Naive B cell (primary cell): Measurements from ENCODE around the gene PRKAG2. TPM values are rescaled to one million over a fixed set of nuclear protein-coding genes. Genes with fewer than 3 reads are reported as not detected.
A peak's percentile ranks its signal among the peaks of the same experiment; 100 is the strongest.
"Not testable (repeated sequence)": the region's sequence is repeated elsewhere in the genome, so short reads cannot be mapped to it uniquely, and the experiment has no call there.

ENCODE experiments used
- ATAC-seq, 2 donors: fragments of 150-1000 bp; cut with Tn5 transposase; 2 replicates each; pipeline ENCODE4 v1.10.0; 2021; ENCODE audit warnings: low read depth in 2 of 2, mild to moderate bottlenecking in 2 of 2, moderate library complexity in 2 of 2
- DNase-seq: peaks from one replicate; pipeline ENCODE4 v3.0.0; 2022
- H3K27ac Mint-ChIP-seq, 6 donors: one replicate each; pipeline ENCODE4 v1.8.0; 2020 to 2022; ENCODE audit warnings: mild to moderate bottlenecking in 6 of 6, mixed read lengths in 6 of 6, moderate library complexity in 5 of 6, inconsistent platforms in 2 of 6
- H3K27me3 Mint-ChIP-seq, 3 donors: one replicate each; pipeline ENCODE4 v1.8.0; 2021 to 2022; ENCODE audit warnings: mixed read lengths in 3 of 3, mild to moderate bottlenecking in 1 of 3
- H3K36me3 Mint-ChIP-seq, 2 donors: one replicate each; pipeline ENCODE4 v1.8.0; 2020 to 2022; ENCODE audit warnings: mixed read lengths in 2 of 2, inconsistent platforms in 1 of 2, mild to moderate bottlenecking in 1 of 2
- H3K4me1 Mint-ChIP-seq, 3 donors: one replicate each; pipeline ENCODE4 v1.8.0; 2020 to 2022; ENCODE audit warnings: mixed read lengths in 3 of 3, inconsistent platforms in 1 of 3, mild to moderate bottlenecking in 1 of 3, moderate library complexity in 1 of 3
- H3K4me3 Mint-ChIP-seq, 8 donors: one replicate each; pipeline ENCODE4 v1.8.0; 2020 to 2022; ENCODE audit warnings: mild to moderate bottlenecking in 8 of 8, mixed read lengths in 8 of 8, moderate library complexity in 8 of 8, inconsistent platforms in 2 of 8
- H3K9me3 Mint-ChIP-seq, 7 donors: one replicate each; pipeline ENCODE4 v1.8.0; 2020 to 2022; ENCODE audit warnings: mixed read lengths in 7 of 7, mild to moderate bottlenecking in 5 of 7, inconsistent platforms in 2 of 7, moderate library complexity in 1 of 7
- polyA plus RNA-seq, 6 donors: library from polyadenylated mRNA; unstranded; fragments of 300-500 nt; fragmentation: Illumina TruSeq; gene quantifications; one replicate each; pipeline ENCODE4 v1.2.3, GENCODE V29; 2021; ENCODE audit warnings: low read depth in 6 of 6

Gene PRKAG2
- polyA plus RNA-seq, 6 donors from 2014 or later, result 16.2 to 25.4 (median 20.0) TPM

GRCh38 chr7:151836191-151836926 is 40.6 kb downstream of the PRKAG2 start:
- DNase-seq (no peak), ATAC-seq (no peak)
- Mint-ChIP-seq H3K27me3 (no peaks in the 10 kb centered on the region), H3K9me3 (no peaks in the 10 kb centered on the region), H3K36me3 (no peaks in the 10 kb centered on the region), H3K27ac (peak overlapping the region in 2 of 6 donors; percentile 41 to 87), H3K4me3 (peak overlapping the region in 2 of 8 donors; percentile 47 to 76), H3K4me1 (peaks cover 25 to 51% (median 42%) of the 10 kb centered on the region in 3 donors)

- Mint-ChIP-seq H3K9me3 (no peaks in the 10 kb centered on the region), H3K27ac (peak overlapping the region in 2 of 6 donors; percentile 48 to 62), H3K36me3 (no peaks in the 10 kb centered on the region), H3K4me1 (peaks cover 25 to 50% (median 42%) of the 10 kb centered on the region in 3 donors), H3K27me3 (no peaks in the 10 kb centered on the region), H3K4me3 (peak overlapping the region in 2 of 8 donors; percentile 2 to 53)
- DNase-seq (no peak), ATAC-seq (no peak)
Measured at GRCh38 chr7:151835636-151836035, 41.3 kb downstream of the PRKAG2 start.

GRCh38 chr7:151834271-151835035 is 42.5 kb downstream of the PRKAG2 start:
- ATAC-seq, result no peak
- no peak overlapping the region for H3K4me3 Mint-ChIP-seq
- H3K27ac Mint-ChIP-seq, result no peak overlapping the region
- H3K9me3 Mint-ChIP-seq, result no peaks in the 10 kb centered on the region
- no peaks in the 10 kb centered on the region for H3K36me3 Mint-ChIP-seq
- no peaks in the 10 kb centered on the region for H3K27me3 Mint-ChIP-seq
- DNase-seq, result no peak
- H3K4me1 Mint-ChIP-seq, result peaks cover 20 to 38% (median 30%) of the 10 kb centered on the region in 3 donors

GRCh38 chr7:151833691-151834090 is 43.2 kb downstream of the PRKAG2 start:
- ATAC-seq, result no peak
- no peaks in the 10 kb centered on the region for H3K27me3 Mint-ChIP-seq
- H3K27ac Mint-ChIP-seq, result no peak overlapping the region
- no peaks in the 10 kb centered on the region for H3K9me3 Mint-ChIP-seq
- no peak for DNase-seq
- H3K4me1 Mint-ChIP-seq, result peaks cover 18 to 35% (median 31%) of the 10 kb centered on the region in 3 donors
- H3K36me3 Mint-ChIP-seq, result no peaks in the 10 kb centered on the region
- H3K4me3 Mint-ChIP-seq, result no peak overlapping the region

GRCh38 chr7:151833213-151833651 is 43.7 kb downstream of the PRKAG2 start:
- H3K4me3 Mint-ChIP-seq, result no peak overlapping the region
- H3K36me3 Mint-ChIP-seq, result no peaks in the 10 kb centered on the region
- DNase-seq (no peak), ATAC-seq (no peak)
- H3K9me3 Mint-ChIP-seq, result no peaks in the 10 kb centered on the region
- peaks cover 18 to 31% (median 30%) of the 10 kb centered on the region in 3 donors for H3K4me1 Mint-ChIP-seq
- H3K27me3 Mint-ChIP-seq, result no peaks in the 10 kb centered on the region
- H3K27ac Mint-ChIP-seq, result peak overlapping the region in 1 of 6 donors; percentile 28

- Mint-ChIP-seq H3K9me3 (no peaks in the 10 kb centered on the region), H3K27me3 (no peaks in the 10 kb centered on the region), H3K36me3 (no peaks in the 10 kb centered on the region), H3K27ac (no peak overlapping the region), H3K4me1 (peaks cover 15 to 27% (median 25%) of the 10 kb centered on the region in 3 donors), H3K4me3 (no peak overlapping the region)
- no peak for ATAC-seq
- no peak for DNase-seq
Measured at GRCh38 chr7:151832656-151833055, 44.3 kb downstream of the PRKAG2 start.

- DNase-seq, result no peak
- peaks cover 10 to 23% (median 19%) of the 10 kb centered on the region in 3 donors for H3K4me1 Mint-ChIP-seq
- H3K27me3 Mint-ChIP-seq, result no peaks in the 10 kb centered on the region
- H3K9me3 Mint-ChIP-seq, result no peaks in the 10 kb centered on the region
- ATAC-seq, result no peak
- H3K36me3 Mint-ChIP-seq, result no peaks in the 10 kb centered on the region
- H3K4me3 Mint-ChIP-seq, result no peak overlapping the region
- H3K27ac Mint-ChIP-seq, result no peak overlapping the region
Measured at GRCh38 chr7:151832138-151832537, 44.8 kb downstream of the PRKAG2 start.

- Mint-ChIP-seq H3K4me3 (no peak overlapping the region), H3K27me3 (no peaks in the 10 kb centered on the region), H3K9me3 (no peaks in the 10 kb centered on the region), H3K36me3 (no peaks in the 10 kb centered on the region), H3K4me1 (peaks cover 11 to 19% (median 14%) of the 10 kb centered on the region in 3 donors), H3K27ac (no peak overlapping the region)
- ATAC-seq (no peak), DNase-seq (no peak)
Measured at GRCh38 chr7:151831606-151832005, 45.3 kb downstream of the PRKAG2 start.

- ATAC-seq (no peak), DNase-seq (no peak)
- H3K27ac Mint-ChIP-seq, result no peak overlapping the region
- H3K27me3 Mint-ChIP-seq, result no peaks in the 10 kb centered on the region
- H3K36me3 Mint-ChIP-seq, result no peaks in the 10 kb centered on the region
- H3K9me3 Mint-ChIP-seq, result no peaks in the 10 kb centered on the region
- H3K4me3 Mint-ChIP-seq, result no peak overlapping the region
- peaks cover 15 to 24% (median 23%) of the 10 kb centered on the region in 3 donors for H3K4me1 Mint-ChIP-seq
Measured at GRCh38 chr7:151830121-151830830, 46.6 kb downstream of the PRKAG2 start.

GRCh38 chr7:151829707-151830106 is 47.2 kb downstream of the PRKAG2 start:
- no peak overlapping the region for H3K4me3 Mint-ChIP-seq
- DNase-seq (no peak), ATAC-seq (no peak)
- H3K27me3 Mint-ChIP-seq, result no peaks in the 10 kb centered on the region
- no peak overlapping the region for H3K27ac Mint-ChIP-seq
- peaks cover 15 to 25% (median 23%) of the 10 kb centered on the region in 3 donors for H3K4me1 Mint-ChIP-seq
- no peaks in the 10 kb centered on the region for H3K9me3 Mint-ChIP-seq
- no peaks in the 10 kb centered on the region for H3K36me3 Mint-ChIP-seq

GRCh38 chr7:151827620-151828019 is 49.3 kb downstream of the PRKAG2 start:
- no peaks in the 10 kb centered on the region for H3K36me3 Mint-ChIP-seq
- no peaks in the 10 kb centered on the region for H3K27me3 Mint-ChIP-seq
- no peak for ATAC-seq
- H3K4me1 Mint-ChIP-seq, result peaks cover 15 to 31% (median 22%) of the 10 kb centered on the region in 3 donors
- peak overlapping the region in 1 of 6 donors; percentile 30 for H3K27ac Mint-ChIP-seq
- H3K4me3 Mint-ChIP-seq, result peak overlapping the region in 1 of 8 donors; percentile 23
- no peaks in the 10 kb centered on the region for H3K9me3 Mint-ChIP-seq
- no peak for DNase-seq

- Mint-ChIP-seq H3K27ac (peak overlapping the region in 1 of 6 donors; percentile 71), H3K4me1 (peaks cover 22 to 34% (median 24%) of the 10 kb centered on the region in 3 donors)
- H3K4me3 Mint-ChIP-seq, H3K36me3 Mint-ChIP-seq, ATAC-seq, H3K9me3 Mint-ChIP-seq, H3K27me3 Mint-ChIP-seq, DNase-seq: not testable (repeated sequence)
Measured at GRCh38 chr7:151826316-151826715, 50.6 kb downstream of the PRKAG2 start.

- Mint-ChIP-seq H3K4me1 (peaks cover 24 to 37% (median 24%) of the 10 kb centered on the region in 3 donors), H3K27me3 (no peaks in the 10 kb centered on the region), H3K36me3 (no peaks in the 10 kb centered on the region), H3K9me3 (no peaks in the 10 kb centered on the region), H3K27ac (peak overlapping the region in 1 of 6 donors; percentile 71), H3K4me3 (no peak overlapping the region)
- DNase-seq, result no peak
- no peak for ATAC-seq
Measured at GRCh38 chr7:151825721-151826120, 51.2 kb downstream of the PRKAG2 start.
